GM19463 (cell line): Measurements from ENCODE around the gene PANX1.
A peak's percentile ranks its signal among the peaks of the same experiment; 100 is the strongest.

Experiments
- ATAC-seq: cut with Tn5 transposase; IDR thresholded peaks from one replicate; pipeline ENCODE4 v1.9.1; 2021; ENCODE audit warnings: mild to moderate bottlenecking, moderate library complexity; ENCODE audit not compliant: unreplicated experiment

PANX1 gene

GRCh38 chr11:94128291-94128745 lies 323 bp upstream of the PANX1 start:
- peak; percentile 13 for ATAC-seq

GRCh38 chr11:94129512-94130297 lies 1.1 kb downstream of the PANX1 start:
- no peak for ATAC-seq

- no peak for ATAC-seq
Measured at GRCh38 chr11:94130298-94131046, 1.8 kb downstream of the PANX1 start.

GRCh38 chr11:94131047-94131717 lies 2.5 kb downstream of the PANX1 start:
- no peak for ATAC-seq

- no peak for ATAC-seq
Measured at GRCh38 chr11:94131718-94132115, 3.1 kb downstream of the PANX1 start.

GRCh38 chr11:94132152-94132558 lies 3.5 kb downstream of the PANX1 start:
- ATAC-seq, result no peak

GRCh38 chr11:94132823-94133408 lies 4.3 kb downstream of the PANX1 start:
- no peak for ATAC-seq

GRCh38 chr11:94133752-94134151 lies 5.1 kb downstream of the PANX1 start:
- ATAC-seq, result no peak

- peak; percentile 66 for ATAC-seq
Measured at GRCh38 chr11:94134651-94135512, 6.2 kb downstream of the PANX1 start.

GRCh38 chr11:94139416-94139815 lies 10.8 kb downstream of the PANX1 start:
- no peak for ATAC-seq

- ATAC-seq, result no peak
Measured at GRCh38 chr11:94140154-94140655, 11.6 kb downstream of the PANX1 start.

- ATAC-seq, result no peak
Measured at GRCh38 chr11:94141511-94142307, 13.1 kb downstream of the PANX1 start.

GRCh38 chr11:94142308-94143281 lies 14.0 kb downstream of the PANX1 start:
- peak; percentile 40 for ATAC-seq

- no peak for ATAC-seq
Measured at GRCh38 chr11:94144216-94144615, 15.6 kb downstream of the PANX1 start.

GRCh38 chr11:94144664-94145063 lies 16.0 kb downstream of the PANX1 start:
- ATAC-seq, result no peak

- no peak for ATAC-seq
Measured at GRCh38 chr11:94145431-94145830, 16.8 kb downstream of the PANX1 start.

GRCh38 chr11:94145916-94146315 lies 17.3 kb downstream of the PANX1 start:
- no peak for ATAC-seq

- peak; percentile 44 for ATAC-seq
Measured at GRCh38 chr11:94147433-94147845, 18.8 kb downstream of the PANX1 start.
